HCT116 (cell line): Measurements from ENCODE around the gene ASIP. TPM values are rescaled to one million over a fixed set of nuclear protein-coding genes. Genes with fewer than 3 reads are reported as not detected.

Source experiments
- ATAC-seq: fragments of 200-7000 bp; cut with Tn5 transposase; 2 replicates; pipeline ENCODE4 v1.9.1; 2020; ENCODE audit warnings: mild to moderate bottlenecking, moderate library complexity
- BruUV-seq: library from RNA; stranded (reverse); fragments of 400-500 nt; replicated peaks from 2 replicates; lab custom pipeline; 2021; lab: Mats Ljungman, UMichigan
- CTCF ChIA-PET: fragments of 300-600 bp; sonication (Branson Sonifier 250); formaldehyde crosslinking; loops from one replicate; lab custom pipeline; 2021; ENCODE audit warnings: antibody characterized with exemption; lab: Charles Lee
- POLR2A ChIA-PET: fragments of 300-600, 350-600 bp; sonication (Branson Sonifier 250); formaldehyde crosslinking; loops from one replicate; lab custom pipeline; 2021; ENCODE audit warnings: antibody characterized with exemption; lab: Charles Lee
- RAD21 ChIA-PET, 2 experiments: fragments of 300-600 bp; sonication (Branson Sonifier 250); formaldehyde crosslinking; loops; one replicate each; lab custom pipeline; 2023; ENCODE audit warnings: low total read pairs in 2 of 2; ENCODE audit not compliant: uncharacterized antibody in 2 of 2, unreplicated experiment in 2 of 2, low non-redundant PET in 1 of 2; lab: Charles Lee
- DNase-seq: peaks from one replicate; pipeline ENCODE4 v3.0.0-alpha.2; 2010; ENCODE audit warnings: low read depth, low spot score
- H2AFZ ChIP-seq: fragments of 200-600 bp; shearing (Covaris generic), sonication (generic); 2 replicates; pipeline ENCODE4 v1.6.1; 2017; ENCODE audit warnings: low read depth, mixed run types, mixed read lengths, antibody characterized with exemption, low read length; ENCODE audit not compliant: poor library complexity, severe bottlenecking
- H3K27ac ChIP-seq: 2 replicates; pipeline ENCODE4 v1.5.1; 2012; ENCODE audit warnings: low read depth, low read length
- H3K27me3 ChIP-seq: fragments of 200-600 bp; sonication (generic); 2 replicates; pipeline ENCODE4 v1.6.1; 2016; ENCODE audit warnings: mixed run types, low read length, mixed read lengths; ENCODE audit not compliant: insufficient read depth
- H3K36me3 ChIP-seq, 2 experiments: fragments of 200-500 bp in 1 of 2; fragments of 200-600 bp in 1 of 2; sonication (Bioruptor generic) in 1 of 2; sonication (generic) in 1 of 2; 2 replicates each; pipeline versions ENCODE4 v1.5.1 to v1.6.1; 2014 to 2016; ENCODE audit warnings: low read length in 2 of 2, inconsistent platforms in 1 of 2, mixed read lengths in 1 of 2, mixed run types in 1 of 2; ENCODE audit not compliant: insufficient read depth in 2 of 2, control insufficient read depth in 1 of 2
- H3K4me1 ChIP-seq, 2 experiments: fragments of 200-600 bp in 1 of 2; sonication (generic) in 1 of 2; 2 replicates each; pipeline versions ENCODE4 v1.5.1 to v1.6.1; 2012 to 2017; ENCODE audit warnings: low read length in 2 of 2, inconsistent platforms in 1 of 2, mild to moderate bottlenecking in 1 of 2, mixed read lengths in 1 of 2, mixed run types in 1 of 2, moderate library complexity in 1 of 2; ENCODE audit not compliant: insufficient read depth in 2 of 2, control insufficient read depth in 1 of 2
- H3K4me2 ChIP-seq: fragments of 200-600 bp; sonication (generic); 2 replicates; pipeline ENCODE4 v1.6.1; 2017; ENCODE audit warnings: mixed run types, low read length, mixed read lengths
- H3K4me3 ChIP-seq, 2 experiments: fragments of 200-600 bp in 1 of 2; sonication (generic) in 1 of 2; replicated peaks in 1 of 2; 2 replicates each; pipeline ENCODE4 v1.5.1; 2011 to 2016; ENCODE audit warnings: low read length in 2 of 2, control low read depth in 1 of 2, low read depth in 1 of 2, mild to moderate bottlenecking in 1 of 2, mixed read lengths in 1 of 2, mixed run types in 1 of 2
- H3K79me2 ChIP-seq: fragments of 200-600 bp; sonication (generic); 2 replicates; pipeline ENCODE4 v1.6.1; 2017; ENCODE audit warnings: mild to moderate bottlenecking, mixed run types, low read length, moderate library complexity, mixed read lengths; ENCODE audit not compliant: insufficient read depth
- H3K9ac ChIP-seq: fragments of 200-600 bp; sonication (generic); 2 replicates; pipeline ENCODE4 v1.6.1; 2016; ENCODE audit warnings: low read length, mixed read lengths
- H3K9me2 ChIP-seq: fragments of 200-600 bp; sonication (generic), shearing (Covaris generic); 2 replicates; pipeline ENCODE4 v1.6.1; 2017; ENCODE audit warnings: mixed run types, mild to moderate bottlenecking, moderate library complexity; ENCODE audit not compliant: insufficient read depth
- H3K9me3 ChIP-seq, 2 experiments: fragments of 200-500 bp in 1 of 2; fragments of 200-600 bp in 1 of 2; sonication (Bioruptor generic) in 1 of 2; sonication (generic) in 1 of 2; 2 replicates each; pipeline ENCODE4 v1.6.1; 2014 to 2017; ENCODE audit warnings: low read length in 2 of 2, mixed read lengths in 2 of 2, inconsistent platforms in 1 of 2, low read depth in 1 of 2, mild to moderate bottlenecking in 1 of 2, mixed run types in 1 of 2, moderate library complexity in 1 of 2; ENCODE audit not compliant: control insufficient read depth in 1 of 2, insufficient read depth in 1 of 2
- H4K20me1 ChIP-seq: fragments of 200-600 bp; sonication (generic), shearing (Covaris generic); 2 replicates; pipeline ENCODE4 v1.6.1; 2017; ENCODE audit warnings: mixed run types, mild to moderate bottlenecking, moderate library complexity; ENCODE audit not compliant: insufficient read depth
- ATF3 ChIP-seq: IDR thresholded peaks from 2 replicates; pipeline ENCODE4 v1.6.1; 2012
- CEBPB ChIP-seq: IDR thresholded peaks from 2 replicates; pipeline ENCODE4 v1.6.1; 2012; ENCODE audit warnings: low read depth
- EGR1 ChIP-seq: IDR thresholded peaks from 2 replicates; pipeline ENCODE4 v1.6.1; 2012; ENCODE audit warnings: low read depth
- ELF1 ChIP-seq: IDR thresholded peaks from 2 replicates; pipeline ENCODE4 v1.6.1; 2012; ENCODE audit warnings: low read depth, borderline replicate concordance
- EZH2 ChIP-seq: fragments of 200-600 bp; sonication (generic); IDR thresholded peaks from 2 replicates; pipeline ENCODE4 v1.6.1; 2017; ENCODE audit warnings: antibody characterized with exemption, mixed run types
- EZH2phosphoT487 ChIP-seq: fragments of 200-600 bp; IDR thresholded peaks from 2 replicates; pipeline ENCODE4 v1.6.1; 2018; ENCODE audit warnings: antibody characterized with exemption, borderline replicate concordance
- FOSL1 ChIP-seq: IDR thresholded peaks from 2 replicates; pipeline ENCODE4 v1.6.1; 2012; ENCODE audit warnings: low read depth
- MAX ChIP-seq: IDR thresholded peaks from 2 replicates; pipeline ENCODE4 v1.6.1; 2012
- POLR2A ChIP-seq: IDR thresholded peaks from 2 replicates; pipeline ENCODE4 v1.7.0; 2011; ENCODE audit warnings: borderline replicate concordance; ENCODE audit not compliant: insufficient read depth, insufficient read length; ENCODE audit errors: extremely low read depth
- RAD21 ChIP-seq: IDR thresholded peaks from 2 replicates; pipeline ENCODE4 v1.6.1; 2012; ENCODE audit warnings: low read depth, mild to moderate bottlenecking
- SRF ChIP-seq: IDR thresholded peaks from 2 replicates; pipeline ENCODE4 v1.6.1; 2012; ENCODE audit warnings: low read depth
- TCF7L2 ChIP-seq: IDR thresholded peaks from 2 replicates; pipeline ENCODE4 v1.7.0; 2011; ENCODE audit warnings: borderline replicate concordance, inconsistent platforms; ENCODE audit not compliant: insufficient read depth, insufficient read length; ENCODE audit errors: extremely low read depth
- YY1 ChIP-seq: IDR thresholded peaks from 2 replicates; pipeline ENCODE4 v1.6.1; 2011; ENCODE audit warnings: low read length, low read depth, moderate library complexity, mild to moderate bottlenecking; ENCODE audit not compliant: insufficient replicate concordance; ENCODE audit errors: extremely low read depth
- ZBTB33 ChIP-seq: IDR thresholded peaks from 2 replicates; pipeline ENCODE4 v1.6.1; 2011; ENCODE audit warnings: mild to moderate bottlenecking, low read length, moderate library complexity; ENCODE audit not compliant: insufficient replicate concordance; ENCODE audit errors: extremely low read depth
- ZFX ChIP-seq: fragments of 450-650 bp; IDR thresholded peaks from 2 replicates; pipeline ENCODE4 v1.6.1; 2017
- ZNF274 ChIP-seq: fragments of 200-500 bp; sonication (Bioruptor generic); IDR thresholded peaks from 2 replicates; pipeline ENCODE4 v1.6.1; 2014; ENCODE audit warnings: mild to moderate bottlenecking, low read depth, low read length, inconsistent platforms
- intact Hi-C: fragments of 100-400 bp; cut with micrococcal nuclease; formaldehyde crosslinking; loops from 2 replicates; pipeline ENCODE4 v1.10.0; 2022
- total RNA-seq: library from RNA; stranded (reverse); gene quantifications from one replicate; pipeline ENCODE4 v1.2.1, GENCODE V29; 2021; ENCODE audit not compliant: unreplicated experiment

The ASIP gene
- total RNA-seq, 1 experiment from 2014 or later, result not detected

- ChIA-PET RAD21 (no interaction called here), POLR2A (no interaction called here), CTCF (no interaction called here)
- no peak overlapping the region for H3K4me3 ChIP-seq
- intact Hi-C loops, result no loop called here
- no peak overlapping the region for H3K9ac ChIP-seq
- no peak overlapping the region for H3K27ac ChIP-seq
- BruUV-seq, result no TSS peak
- no peaks in the 10 kb centered on the region for H3K27me3 ChIP-seq
- DNase-seq (no peak), ATAC-seq (no peak)
- H3K79me2 ChIP-seq, result no peaks in the 10 kb centered on the region
- no peaks in the 10 kb centered on the region for H3K9me3 ChIP-seq
- H4K20me1 ChIP-seq, result no peaks in the 10 kb centered on the region
- H2AFZ ChIP-seq, result no peak overlapping the region
- H3K9me2 ChIP-seq, result no peaks in the 10 kb centered on the region
- TF ChIP-seq POLR2A (no peak), FOSL1 (no peak), EGR1 (no peak)
- H3K4me1 ChIP-seq, result peaks cover 4 to 14% of the 10 kb centered on the region in 2 experiments; a peak in 3 of 4 replicates
- no peaks in the 10 kb centered on the region for H3K36me3 ChIP-seq
- no peak overlapping the region for H3K4me2 ChIP-seq
Measured at GRCh38 chr20:34243377-34243776, 2.2 kb downstream of the ASIP start.

- no peaks in the 10 kb centered on the region for H3K27me3 ChIP-seq
- no peak overlapping the region for H2AFZ ChIP-seq
- H3K9me3 ChIP-seq, result no peaks in the 10 kb centered on the region
- no peak for DNase-seq
- POLR2A ChIA-PET, result no interaction called here
- RAD21 ChIA-PET, result no interaction called here
- no TSS peak for BruUV-seq
- no peak overlapping the region for H3K4me3 ChIP-seq
- CTCF ChIA-PET, result no interaction called here
- H3K27ac ChIP-seq, result no peak overlapping the region
- no peaks in the 10 kb centered on the region for H3K79me2 ChIP-seq
- no peak for ATAC-seq
- no peak overlapping the region for H3K4me2 ChIP-seq
- TF ChIP-seq ATF3 (no peak), ZFX (no peak), EZH2 (no peak), ELF1 (no peak), EZH2phosphoT487 (no peak), MAX (no peak), FOSL1 (no peak), SRF (no peak), EGR1 (no peak), TCF7L2 (no peak), CEBPB (no peak), ZNF274 (no peak), YY1 (no peak), RAD21 (no peak), ZBTB33 (no peak)
- no peaks in the 10 kb centered on the region for H4K20me1 ChIP-seq
- peaks cover 4 to 14% of the 10 kb centered on the region in 2 experiments; a peak in 3 of 4 replicates for H3K4me1 ChIP-seq
- H3K9ac ChIP-seq, result no peak overlapping the region
- intact Hi-C loops, result no loop called here
- no peaks in the 10 kb centered on the region for H3K36me3 ChIP-seq
- no peaks in the 10 kb centered on the region for H3K9me2 ChIP-seq
Measured at GRCh38 chr20:34246126-34246626, 5.0 kb downstream of the ASIP start.
